ENCODE measurements around the gene PLA2G15.
A peak's percentile ranks its signal among the peaks of the same experiment; 100 is the strongest.
"Not testable (repeated sequence)": the region's sequence is repeated elsewhere in the genome, so short reads cannot be mapped to it uniquely, and the experiment has no call there.

The PLA2G15 gene

GRCh38 chr16:68281368-68282063 lies 36.3 kb downstream of the PLA2G15 start:
- no peak for DNase-seq

GRCh38 chr16:68282064-68282452 lies 36.9 kb downstream of the PLA2G15 start:
- DNase-seq = no peak

GRCh38 chr16:68283346-68283745 lies 38.2 kb downstream of the PLA2G15 start:
- DNase-seq = no peak

GRCh38 chr16:68283801-68284598 lies 38.8 kb downstream of the PLA2G15 start:
- no peak for DNase-seq

- no peak for DNase-seq
Observed at GRCh38 chr16:68284847-68285246, 39.7 kb downstream of the PLA2G15 start.

GRCh38 chr16:68285683-68286082 lies 40.5 kb downstream of the PLA2G15 start:
- DNase-seq = no peak

- DNase-seq = no peak
Observed at GRCh38 chr16:68286153-68287074, 41.2 kb downstream of the PLA2G15 start.

GRCh38 chr16:68287276-68288251 lies 42.4 kb downstream of the PLA2G15 start:
- DNase-seq = peak; percentile 53

- DNase-seq = no peak
Observed at GRCh38 chr16:68288252-68288650, 43.1 kb downstream of the PLA2G15 start.

- not testable (repeated sequence) for DNase-seq
Observed at GRCh38 chr16:68288796-68289195, 43.6 kb downstream of the PLA2G15 start.

- no peak for DNase-seq
Observed at GRCh38 chr16:68289202-68289601, 44.0 kb downstream of the PLA2G15 start.

GRCh38 chr16:68289621-68290329 lies 44.6 kb downstream of the PLA2G15 start:
- peak; percentile 39 for DNase-seq

GRCh38 chr16:68290450-68290849 lies 45.3 kb downstream of the PLA2G15 start:
- DNase-seq = no peak

GRCh38 chr16:68291227-68291626 lies 46.1 kb downstream of the PLA2G15 start:
- DNase-seq = no peak

GRCh38 chr16:68292425-68292824 lies 47.3 kb downstream of the PLA2G15 start:
- DNase-seq = no peak

- DNase-seq = no peak
Observed at GRCh38 chr16:68296291-68296690, 51.1 kb downstream of the PLA2G15 start.

- no peak for DNase-seq
Observed at GRCh38 chr16:68296693-68297092, 51.5 kb downstream of the PLA2G15 start.

GRCh38 chr16:68297908-68298307 lies 52.7 kb downstream of the PLA2G15 start:
- DNase-seq = no peak

GRCh38 chr16:68298312-68298711 lies 53.1 kb downstream of the PLA2G15 start:
- DNase-seq = no peak

- peak; percentile 75 for DNase-seq
Observed at GRCh38 chr16:68298907-68299561, 53.9 kb downstream of the PLA2G15 start.
